Caco-2 (cell line): ENCODE results near the gene UBR3. TPM values are rescaled to one million over a fixed set of nuclear protein-coding genes. Genes with fewer than 3 reads are reported as not detected.

Experiments
- BruUV-seq: library from RNA; stranded (reverse); fragments of 400-500 nt; replicated peaks from 2 replicates; lab custom pipeline; 2021; lab: Mats Ljungman, UMichigan
- CTCF ChIA-PET: fragments of 300-600 bp; sonication (Branson Sonifier 250); formaldehyde crosslinking; loops from one replicate; lab custom pipeline; 2022; ENCODE audit warnings: antibody characterized with exemption; lab: Charles Lee
- POLR2A ChIA-PET: fragments of 300-600 bp; sonication (Branson Sonifier 250); formaldehyde crosslinking; loops from one replicate; lab custom pipeline; 2022; ENCODE audit warnings: antibody characterized with exemption; lab: Charles Lee
- DNase-seq, 2 experiments: peaks; one replicate each; pipeline versions ENCODE4 v3.0.0 to v3.0.0-alpha.2; 2020 to 2022
- H3K27me3 ChIP-seq: replicated peaks from 2 replicates; pipeline ENCODE4 v1.6.0; 2011; ENCODE audit warnings: low read length; ENCODE audit not compliant: control insufficient read depth, insufficient read depth
- H3K36me3 ChIP-seq: 2 replicates; pipeline ENCODE4 v1.5.1; 2011; ENCODE audit warnings: low read length; ENCODE audit not compliant: control insufficient read depth, insufficient read depth
- H3K4me1 ChIP-seq: fragments of 250-450 bp; sonication (Bioruptor Pico); 2 replicates; pipeline ENCODE4 v1.5.1; 2020; ENCODE audit warnings: mild to moderate bottlenecking
- H3K4me3 ChIP-seq: 2 replicates; pipeline ENCODE4 v1.5.1; 2011; ENCODE audit warnings: low read depth, mild to moderate bottlenecking, control low read depth, low read length
- H3K9me3 ChIP-seq: fragments of 250-450 bp; sonication (Bioruptor Pico); 2 replicates; pipeline ENCODE4 v1.5.1; 2020; ENCODE audit warnings: mild to moderate bottlenecking, moderate library complexity
- H3K27ac Mint-ChIP-seq: one replicate; pipeline ENCODE4 v1.8.0; 2022; ENCODE audit warnings: mixed read lengths; ENCODE audit not compliant: unreplicated experiment
- H3K27me3 Mint-ChIP-seq: one replicate; pipeline ENCODE4 v1.8.0; 2022; ENCODE audit warnings: mixed read lengths; ENCODE audit not compliant: insufficient read depth, unreplicated experiment
- H3K36me3 Mint-ChIP-seq: one replicate; pipeline ENCODE4 v1.8.0; 2022; ENCODE audit warnings: mild to moderate bottlenecking, mixed read lengths; ENCODE audit not compliant: insufficient read depth, unreplicated experiment
- H3K4me1 Mint-ChIP-seq: one replicate; pipeline ENCODE4 v1.8.0; 2022; ENCODE audit warnings: low read depth, mixed read lengths; ENCODE audit not compliant: unreplicated experiment
- H3K4me3 Mint-ChIP-seq: one replicate; pipeline ENCODE4 v1.8.0; 2022; ENCODE audit warnings: mild to moderate bottlenecking, moderate library complexity, mixed read lengths; ENCODE audit not compliant: unreplicated experiment
- H3K9me3 Mint-ChIP-seq: one replicate; pipeline ENCODE4 v1.8.0; 2022; ENCODE audit warnings: mixed read lengths; ENCODE audit not compliant: unreplicated experiment
- CTCF ChIP-seq, 2 experiments: fragments of 200-600 bp in 1 of 2; IDR thresholded peaks; 1 replicate in 1 of 2; 2 replicates in 1 of 2; pipeline versions ENCODE4 v1.5.1 to v1.8.0; 2011 to 2022; ENCODE audit warnings: antibody characterized with exemption in 1 of 2, control low read depth in 1 of 2, inconsistent platforms in 1 of 2, low read depth in 1 of 2, low read length in 1 of 2, mild to moderate bottlenecking in 1 of 2, moderate library complexity in 1 of 2; ENCODE audit not compliant: insufficient read depth in 1 of 2, severe bottlenecking in 1 of 2, unreplicated experiment in 1 of 2
- intact Hi-C: fragments of 100-400 bp; cut with micrococcal nuclease; formaldehyde crosslinking; loops from one replicate; pipeline ENCODE4 v1.10.0; 2022; ENCODE audit not compliant: unreplicated experiment
- total RNA-seq: library from RNA; stranded (reverse); gene quantifications from 2 replicates; pipeline ENCODE4 v1.2.3, GENCODE V29; 2022

The UBR3 gene
- total RNA-seq, 1 experiment from 2014 or later = 35.7 TPM

- H3K9me3 Mint-ChIP-seq = no peaks in the 10 kb centered on the region
- no peak overlapping the region for H3K4me3 Mint-ChIP-seq
- intact Hi-C loops = no loop called here
- no peaks in the 10 kb centered on the region for H3K27me3 Mint-ChIP-seq
- ChIA-PET POLR2A (no interaction called here), CTCF (no interaction called here)
- H3K4me3 ChIP-seq = no peak overlapping the region
- DNase-seq = no peak
- no TSS peak for BruUV-seq
- no peak for TF ChIP-seq CTCF (IDR thresholded peaks at IDR 0.05; ENCODE audit: insufficient read depth in 1 of 2, low read depth in 1 of 2, low read length in 1 of 2, severe bottlenecking in 1 of 2, unreplicated experiment in 1 of 2)
- no peaks in the 10 kb centered on the region for H3K4me1 ChIP-seq
- no peak overlapping the region for H3K27ac Mint-ChIP-seq
- peaks cover 8% of the 10 kb centered on the region for H3K4me1 Mint-ChIP-seq
- no peaks in the 10 kb centered on the region for H3K27me3 ChIP-seq
- H3K36me3 ChIP-seq = no peaks in the 10 kb centered on the region; the same call in 1 of the 2 replicates
- peaks cover 12% of the 10 kb centered on the region for H3K36me3 Mint-ChIP-seq
- H3K9me3 ChIP-seq = 0 out of 2 replicates have a peak, but pooled peaks cover 1% of the 10 kb centered on the region
These were observed 250.7 kb downstream of the UBR3 start for GRCh38 chr2:170077830-170078569.

GRCh38 chr2:170084820-170085491 lies 257.7 kb downstream of the UBR3 start:
- Histone ChIP-seq H3K9me3 (no peaks in the 10 kb centered on the region), H3K36me3 (no peaks in the 10 kb centered on the region; the same call in 1 of the 2 replicates), H3K4me3 (no peak overlapping the region), H3K27me3 (no peaks in the 10 kb centered on the region), H3K4me1 (no peaks in the 10 kb centered on the region)
- ChIA-PET CTCF (no interaction called here), POLR2A (no interaction called here)
- intact Hi-C loops = no loop called here
- no peak for TF ChIP-seq CTCF (IDR thresholded peaks at IDR 0.05; ENCODE audit: insufficient read depth in 1 of 2, low read depth in 1 of 2, low read length in 1 of 2, severe bottlenecking in 1 of 2, unreplicated experiment in 1 of 2)
- Mint-ChIP-seq H3K4me1 (no peaks in the 10 kb centered on the region), H3K27ac (no peak overlapping the region), H3K4me3 (no peak overlapping the region), H3K9me3 (no peaks in the 10 kb centered on the region), H3K27me3 (no peaks in the 10 kb centered on the region), H3K36me3 (peaks cover 6% of the 10 kb centered on the region)
- no peak for DNase-seq
- no TSS peak for BruUV-seq

- intact Hi-C loops = no loop called here
- Histone ChIP-seq H3K36me3 (no peaks in the 10 kb centered on the region; the same call in 1 of the 2 replicates), H3K9me3 (no peaks in the 10 kb centered on the region), H3K27me3 (no peaks in the 10 kb centered on the region), H3K4me3 (no peak overlapping the region), H3K4me1 (no peaks in the 10 kb centered on the region)
- ChIA-PET CTCF (no interaction called here), POLR2A (no interaction called here)
- no peak for DNase-seq
- H3K27ac Mint-ChIP-seq = no peak overlapping the region
- peaks cover under 1% of the 10 kb centered on the region for H3K36me3 Mint-ChIP-seq
- no peaks in the 10 kb centered on the region for H3K4me1 Mint-ChIP-seq
- H3K27me3 Mint-ChIP-seq = no peaks in the 10 kb centered on the region
- no peaks in the 10 kb centered on the region for H3K9me3 Mint-ChIP-seq
- BruUV-seq = no TSS peak
- no peak overlapping the region for H3K4me3 Mint-ChIP-seq
- TF ChIP-seq CTCF (IDR thresholded peaks at IDR 0.05; ENCODE audit: insufficient read depth in 1 of 2, low read depth in 1 of 2, low read length in 1 of 2, severe bottlenecking in 1 of 2, unreplicated experiment in 1 of 2) = no peak
These were observed 258.9 kb downstream of the UBR3 start for GRCh38 chr2:170086117-170086688.
